Measurements from ENCODE around the gene ALOXE3. TPM values are rescaled to one million over a fixed set of nuclear protein-coding genes. Genes with fewer than 3 reads are reported as not detected.
A peak's percentile ranks its signal among the peaks of the same experiment; 100 is the strongest.

Gene ALOXE3
- total RNA-seq, 1 donor from 2014 or later = not detected

- no peaks in the 10 kb centered on the region for H3K9me3 ChIP-seq
- H3K27me3 ChIP-seq = no peaks in the 10 kb centered on the region
- no peak overlapping the region for H3K27ac ChIP-seq
- no peaks in the 10 kb centered on the region for H3K4me1 ChIP-seq
- H3K4me3 ChIP-seq = no peak overlapping the region
- intact Hi-C loops (cut with DNase I) = no loop called here
- ATAC-seq (peak; percentile 71), DNase-seq (no peak)
- H3K36me3 ChIP-seq = no peaks in the 10 kb centered on the region
- TF ChIP-seq, protein P1, sequence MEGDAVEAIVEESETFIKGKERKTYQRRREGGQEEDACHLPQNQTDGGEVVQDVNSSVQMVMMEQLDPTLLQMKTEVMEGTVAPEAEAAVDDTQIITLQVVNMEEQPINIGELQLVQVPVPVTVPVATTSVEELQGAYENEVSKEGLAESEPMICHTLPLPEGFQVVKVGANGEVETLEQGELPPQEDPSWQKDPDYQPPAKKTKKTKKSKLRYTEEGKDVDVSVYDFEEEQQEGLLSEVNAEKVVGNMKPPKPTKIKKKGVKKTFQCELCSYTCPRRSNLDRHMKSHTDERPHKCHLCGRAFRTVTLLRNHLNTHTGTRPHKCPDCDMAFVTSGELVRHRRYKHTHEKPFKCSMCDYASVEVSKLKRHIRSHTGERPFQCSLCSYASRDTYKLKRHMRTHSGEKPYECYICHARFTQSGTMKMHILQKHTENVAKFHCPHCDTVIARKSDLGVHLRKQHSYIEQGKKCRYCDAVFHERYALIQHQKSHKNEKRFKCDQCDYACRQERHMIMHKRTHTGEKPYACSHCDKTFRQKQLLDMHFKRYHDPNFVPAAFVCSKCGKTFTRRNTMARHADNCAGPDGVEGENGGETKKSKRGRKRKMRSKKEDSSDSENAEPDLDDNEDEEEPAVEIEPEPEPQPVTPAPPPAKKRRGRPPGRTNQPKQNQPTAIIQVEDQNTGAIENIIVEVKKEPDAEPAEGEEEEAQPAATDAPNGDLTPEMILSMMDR (IDR thresholded peaks at IDR 0.05) = no peak
Observed at GRCh38 chr17:8103549-8103948, 14.8 kb downstream of the ALOXE3 start.

DNA sequence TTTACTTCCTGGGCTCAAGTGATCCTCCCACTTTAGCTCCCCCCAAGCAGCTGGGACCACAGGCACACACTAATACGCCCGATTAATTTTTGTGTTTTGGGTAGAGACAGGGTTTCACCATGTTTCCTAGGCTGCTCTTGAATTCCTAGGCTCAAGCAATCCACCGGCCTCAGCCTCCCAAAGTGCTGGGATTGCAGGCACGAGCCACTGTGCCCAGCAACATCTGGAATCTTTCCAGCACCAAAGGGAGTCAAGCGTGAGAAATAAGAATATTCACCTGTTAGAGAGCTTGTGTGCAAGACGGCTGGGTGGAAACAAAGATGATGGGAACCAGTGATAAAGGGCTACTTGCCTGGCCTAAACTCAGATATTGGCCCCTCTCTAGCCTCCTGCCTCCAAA is 16.6 kb downstream of the ALOXE3 start:
- ATAC-seq (no peak), DNase-seq (no peak)
- H3K4me3 ChIP-seq = no peak overlapping the region
- H3K4me1 ChIP-seq = no peaks in the 10 kb centered on the region
- no peaks in the 10 kb centered on the region for H3K36me3 ChIP-seq
- H3K9me3 ChIP-seq = no peaks in the 10 kb centered on the region
- TF ChIP-seq, protein P1 (IDR thresholded peaks at IDR 0.05) = no peak
- no peaks in the 10 kb centered on the region for H3K27me3 ChIP-seq
- no peak overlapping the region for H3K27ac ChIP-seq
- intact Hi-C loops (cut with DNase I) = no loop called here

- ATAC-seq (no peak), DNase-seq (no peak)
- intact Hi-C loops (cut with DNase I) = no loop called here
- H3K4me3 ChIP-seq = no peak overlapping the region
- H3K27me3 ChIP-seq = no peaks in the 10 kb centered on the region
- no peaks in the 10 kb centered on the region for H3K9me3 ChIP-seq
- H3K36me3 ChIP-seq = no peaks in the 10 kb centered on the region
- H3K27ac ChIP-seq = no peak overlapping the region
- no peaks in the 10 kb centered on the region for H3K4me1 ChIP-seq
- TF ChIP-seq, protein P1 (IDR thresholded peaks at IDR 0.05) = no peak
Observed at GRCh38 chr17:8100763-8101162, 17.6 kb downstream of the ALOXE3 start.

- Histone ChIP-seq H3K4me3 (no peak overlapping the region), H3K27ac (no peak overlapping the region), H3K4me1 (no peaks in the 10 kb centered on the region), H3K36me3 (no peaks in the 10 kb centered on the region), H3K9me3 (no peaks in the 10 kb centered on the region), H3K27me3 (no peaks in the 10 kb centered on the region)
- ATAC-seq (no peak), DNase-seq (no peak)
- intact Hi-C loops (cut with DNase I) = no loop called here
- TF ChIP-seq, protein P1 (IDR thresholded peaks at IDR 0.05) = no peak
Observed at GRCh38 chr17:8100111-8100510, 18.2 kb downstream of the ALOXE3 start.

DNA sequence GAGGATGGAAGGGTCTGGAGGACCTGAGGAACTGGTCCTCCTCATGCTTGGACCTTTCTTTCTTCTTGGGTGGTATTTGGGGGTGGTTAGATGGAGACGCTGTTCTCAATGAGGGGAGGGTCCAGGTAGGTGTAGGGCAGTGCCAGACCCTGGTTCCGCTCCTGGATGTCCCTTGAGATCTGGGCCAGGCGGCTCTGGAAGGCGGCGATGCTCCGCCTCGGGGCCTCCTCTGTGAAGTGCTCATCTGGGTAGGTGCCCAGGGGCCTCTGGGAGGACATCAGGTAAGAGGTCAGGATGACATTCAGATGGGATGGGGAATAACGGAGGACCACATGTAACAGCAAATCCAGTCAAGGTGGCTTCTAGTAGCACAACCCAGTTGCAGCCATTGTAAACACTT is 21.8 kb downstream of the ALOXE3 start:
- no peak for ATAC-seq
- TF ChIP-seq, protein P1 (IDR thresholded peaks at IDR 0.05) = no peak

DNA sequence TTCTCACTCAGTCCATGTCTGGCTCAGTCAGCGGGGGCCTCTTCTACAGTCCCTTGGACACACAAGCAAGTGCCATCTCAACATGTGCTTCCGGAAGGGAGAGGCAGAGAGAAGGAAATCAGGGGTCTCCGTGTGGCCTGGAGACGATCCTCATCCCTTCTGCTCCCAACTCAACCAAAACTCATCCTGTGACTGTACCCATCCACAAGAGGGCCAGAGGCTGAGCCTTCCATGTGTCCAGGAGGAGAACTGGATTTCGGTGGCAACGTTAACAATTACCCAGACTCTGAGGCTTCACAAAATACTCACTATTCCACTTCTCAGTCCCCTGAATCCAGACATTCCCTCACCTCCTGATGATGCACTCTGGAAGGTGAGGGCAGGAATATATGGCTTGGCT is 23.0 kb downstream of the ALOXE3 start:
- H3K4me3 ChIP-seq = no peak overlapping the region
- H3K9me3 ChIP-seq = no peaks in the 10 kb centered on the region
- peaks cover 9% of the 10 kb centered on the region for H3K27me3 ChIP-seq
- TF ChIP-seq, protein P1 (IDR thresholded peaks at IDR 0.05) = no peak
- DNase-seq (no peak), ATAC-seq (no peak)
- no peaks in the 10 kb centered on the region for H3K36me3 ChIP-seq
- intact Hi-C loops (cut with DNase I) = no loop called here
- H3K27ac ChIP-seq = no peak overlapping the region
- H3K4me1 ChIP-seq = no peaks in the 10 kb centered on the region

More for the DNA sequence above, 21.8 kb downstream of the ALOXE3 start:
- Histone ChIP-seq H3K4me3 (no peak overlapping the region), H3K27me3 (peaks cover 6% of the 10 kb centered on the region), H3K9me3 (no peaks in the 10 kb centered on the region), H3K4me1 (no peaks in the 10 kb centered on the region), H3K27ac (no peak overlapping the region), H3K36me3 (no peaks in the 10 kb centered on the region)
- intact Hi-C loops (cut with DNase I) = no loop called here
- DNase-seq = no peak
